Measurements from ENCODE around the gene VIT.

Gene VIT

GRCh38 chr2:36696533-36696932 lies at the start of gene VIT:
Gene VIT (plus strand): TSS chr2:36696707. CDS start chr2:36716371, 19,664 bp downstream.
- no peak for DNase-seq

GRCh38 chr2:36650031-36650829 lies 46.3 kb upstream of the VIT start:
- DNase-seq, result no peak

- no peak for DNase-seq
Observed at GRCh38 chr2:36653155-36653554, 43.4 kb upstream of the VIT start.

GRCh38 chr2:36653967-36654694 lies 42.4 kb upstream of the VIT start:
- no peak for DNase-seq

- DNase-seq, result no peak
Observed at GRCh38 chr2:36655453-36655852, 41.1 kb upstream of the VIT start.

GRCh38 chr2:36657703-36658102 lies 38.8 kb upstream of the VIT start:
- DNase-seq, result no peak

GRCh38 chr2:36658277-36658748 lies 38.2 kb upstream of the VIT start:
- no peak for DNase-seq

GRCh38 chr2:36659218-36659617 lies 37.3 kb upstream of the VIT start:
- DNase-seq, result no peak

GRCh38 chr2:36659872-36660312 lies 36.6 kb upstream of the VIT start:
- no peak for DNase-seq

GRCh38 chr2:36662638-36663037 lies 33.9 kb upstream of the VIT start:
- no peak for DNase-seq

GRCh38 chr2:36663295-36663694 lies 33.2 kb upstream of the VIT start:
- no peak for DNase-seq

- DNase-seq, result no peak
Observed at GRCh38 chr2:36663851-36664695, 32.4 kb upstream of the VIT start.

GRCh38 chr2:36664696-36665076 lies 31.8 kb upstream of the VIT start:
- no peak for DNase-seq

- DNase-seq, result no peak
Observed at GRCh38 chr2:36667931-36668330, 28.6 kb upstream of the VIT start.

GRCh38 chr2:36670881-36671595 lies 25.5 kb upstream of the VIT start:
- DNase-seq, result no peak

GRCh38 chr2:36671731-36672130 lies 24.8 kb upstream of the VIT start:
- DNase-seq, result no peak

- DNase-seq, result no peak
Observed at GRCh38 chr2:36672199-36672598, 24.3 kb upstream of the VIT start.

GRCh38 chr2:36675579-36676282 lies 20.8 kb upstream of the VIT start:
- DNase-seq, result no peak

- no peak for DNase-seq
Observed at GRCh38 chr2:36676364-36676763, 20.1 kb upstream of the VIT start.

- DNase-seq, result no peak
Observed at GRCh38 chr2:36677386-36677785, 19.1 kb upstream of the VIT start.

- DNase-seq, result no peak
Observed at GRCh38 chr2:36677996-36678605, 18.4 kb upstream of the VIT start.
